ENCODE measurements around the gene TEP1. TPM values are rescaled to one million over a fixed set of nuclear protein-coding genes. Genes with fewer than 3 reads are reported as not detected.

Gene TEP1
- polyA plus RNA-seq, 1 donor from 2014 or later: 5.2 TPM

- no peak overlapping the region for H2AFZ ChIP-seq (ENCODE audit: low read depth, low read length)
- no peaks in the 10 kb centered on the region for H3K9me3 ChIP-seq (ENCODE audit: low read length)
- H3F3A ChIP-seq (ENCODE audit: insufficient read depth, low read length, poor library complexity, severe bottlenecking): no peaks in the 10 kb centered on the region
- H3K9me2 ChIP-seq (ENCODE audit: insufficient read depth, low read length): no peaks in the 10 kb centered on the region
- H3K27ac ChIP-seq (ENCODE audit: low read length): no peak overlapping the region
- TF ChIP-seq TAF1 (IDR thresholded peaks at IDR 0.05; ENCODE audit: low read depth) (no peak), CTCF (IDR thresholded peaks at IDR 0.05; ENCODE audit: poor library complexity, severe bottlenecking) (no peak), EP300 (conservative IDR thresholded peaks at IDR 0.05; ENCODE audit: poor library complexity, severe bottlenecking) (no peak), POLR2AphosphoS5 (IDR thresholded peaks at IDR 0.05) (no peak), MXI1 (conservative IDR thresholded peaks at IDR 0.05; ENCODE audit: poor library complexity, severe bottlenecking) (no peak), REST (IDR thresholded peaks at IDR 0.05; ENCODE audit: borderline replicate concordance) (no peak), SMC3 (conservative IDR thresholded peaks at IDR 0.05; ENCODE audit: poor library complexity) (no peak), RAD21 (conservative IDR thresholded peaks at IDR 0.05) (no peak), EZH2 (IDR thresholded peaks at IDR 0.05; ENCODE audit: borderline replicate concordance, insufficient read depth, low read length, poor library complexity, severe bottlenecking) (no peak)
- H3K4me3 ChIP-seq (ENCODE audit: low read length): no peak overlapping the region
- no peaks in the 10 kb centered on the region for H3K79me2 ChIP-seq (replicated peaks; ENCODE audit: insufficient read depth, low read length)
- H4K20me1 ChIP-seq (ENCODE audit: insufficient read depth): no peaks in the 10 kb centered on the region
- H3K27me3 ChIP-seq (ENCODE audit: insufficient read depth, low read depth, low read length): no peaks in the 10 kb centered on the region
- H3K4me2 ChIP-seq (ENCODE audit: low read length): no peak overlapping the region
- H3K9ac ChIP-seq (ENCODE audit: low read length): no peak overlapping the region
- no peaks in the 10 kb centered on the region for H3K36me3 ChIP-seq (ENCODE audit: insufficient read depth, low read length)
Measured at GRCh38 chr14:20429801-20430669, 16.7 kb upstream of the TEP1 start.

GRCh38 chr14:20428802-20429201, 15.5 kb upstream of the TEP1 start:
- Histone ChIP-seq H3K4me2 (ENCODE audit: low read length) (no peak overlapping the region), H3K27ac (ENCODE audit: low read length) (no peak overlapping the region), H3K4me3 (ENCODE audit: low read length) (no peak overlapping the region)

More at GRCh38 chr14:20428802-20429201, 15.5 kb upstream of the TEP1 start:
- no peaks in the 10 kb centered on the region for H3K27me3 ChIP-seq (ENCODE audit: insufficient read depth, low read depth, low read length)
- TF ChIP-seq TAF1 (IDR thresholded peaks at IDR 0.05; ENCODE audit: low read depth) (no peak), MXI1 (conservative IDR thresholded peaks at IDR 0.05; ENCODE audit: poor library complexity, severe bottlenecking) (no peak), POLR2AphosphoS5 (IDR thresholded peaks at IDR 0.05) (no peak), RAD21 (conservative IDR thresholded peaks at IDR 0.05) (no peak), REST (IDR thresholded peaks at IDR 0.05; ENCODE audit: borderline replicate concordance) (no peak), SMC3 (conservative IDR thresholded peaks at IDR 0.05; ENCODE audit: poor library complexity) (no peak), EZH2 (IDR thresholded peaks at IDR 0.05; ENCODE audit: borderline replicate concordance, insufficient read depth, low read length, poor library complexity, severe bottlenecking) (no peak), EP300 (conservative IDR thresholded peaks at IDR 0.05; ENCODE audit: poor library complexity, severe bottlenecking) (no peak), CTCF (IDR thresholded peaks at IDR 0.05; ENCODE audit: poor library complexity, severe bottlenecking) (no peak)
- no peaks in the 10 kb centered on the region for H3K9me3 ChIP-seq (ENCODE audit: low read length)
- no peaks in the 10 kb centered on the region for H3K36me3 ChIP-seq (ENCODE audit: insufficient read depth, low read length)
- no peak overlapping the region for H2AFZ ChIP-seq (ENCODE audit: low read depth, low read length)
- no peaks in the 10 kb centered on the region for H3F3A ChIP-seq (ENCODE audit: insufficient read depth, low read length, poor library complexity, severe bottlenecking)
- H3K9ac ChIP-seq (ENCODE audit: low read length): no peak overlapping the region
- no peaks in the 10 kb centered on the region for H3K79me2 ChIP-seq (replicated peaks; ENCODE audit: insufficient read depth, low read length)
- no peaks in the 10 kb centered on the region for H3K9me2 ChIP-seq (ENCODE audit: insufficient read depth, low read length)
- H4K20me1 ChIP-seq (ENCODE audit: insufficient read depth): no peaks in the 10 kb centered on the region

Measured in neural cell (in vitro differentiated cells).